Tibial nerve (tissue), 4 donors: ENCODE results near the gene TDRD10. TPM values are rescaled to one million over a fixed set of nuclear protein-coding genes. Genes with fewer than 3 reads are reported as not detected.

Source experiments
- DNase-seq, 2 donors: peaks; one replicate each; pipeline ENCODE4 v3.0.0-alpha.2; 2019; ENCODE audit warnings: low spot score in 2 of 2
- H3K27ac ChIP-seq, 4 donors: fragments of 200-600 bp; sonication (generic) in 3 of 4; one replicate each; pipeline ENCODE4 v1.5.1; 2017 to 2019; ENCODE audit warnings: mild to moderate bottlenecking in 1 of 4
- H3K27me3 ChIP-seq, 2 donors: fragments of 200-600 bp; sonication (generic) in 1 of 2; one replicate each; pipeline versions ENCODE4 v1.5.1 to v1.6.0; 2017 to 2019
- H3K36me3 ChIP-seq, 3 donors: fragments of 200-600 bp; sonication (generic); one replicate each; pipeline ENCODE4 v1.5.1; 2018 to 2019
- H3K4me1 ChIP-seq, 4 donors: fragments of 200-600 bp; sonication (generic) in 3 of 4; one replicate each; pipeline ENCODE4 v1.5.1; 2017 to 2019
- H3K4me3 ChIP-seq, 4 donors: fragments of 200-600 bp; sonication (generic) in 3 of 4; one replicate each; pipeline ENCODE4 v1.5.1; 2017 to 2019; ENCODE audit warnings: mild to moderate bottlenecking in 1 of 4, moderate library complexity in 1 of 4
- H3K9me3 ChIP-seq, 4 donors: fragments of 200-600 bp; sonication (generic) in 3 of 4; one replicate each; pipeline ENCODE4 v1.5.1; 2017 to 2019
- EP300 ChIP-seq, 2 donors: sonication (generic); formaldehyde crosslinking; IDR thresholded peaks; one replicate each; pipeline ENCODE4 v1.6.1; 2017; ENCODE audit warnings: antibody characterized with exemption in 2 of 2, mild to moderate bottlenecking in 1 of 2
- POLR2A ChIP-seq, 2 donors: fragments of 450-650 bp; IDR thresholded peaks; one replicate each; pipeline ENCODE4 v1.6.1; 2017; ENCODE audit warnings: antibody characterized with exemption in 2 of 2, mild to moderate bottlenecking in 2 of 2, moderate library complexity in 2 of 2
- WGBS, 2 donors: methylation state at CpG; one replicate each; pipeline ENCODE4 v1.1.5; 2018; 5-methylcytosine and 5-hydroxymethylcytosine counted together
- total RNA-seq, 4 donors: library from RNA; depleted of rRNA; stranded (reverse); fragments of >200 nt; gene quantifications; one replicate each; pipeline ENCODE4 v1.1.0, GENCODE V29; 2016
- TF ChIP-seq, protein P1 (sequence below), 5 experiments: fragments of 200-600 bp in 3 of 5; fragments of 450-650 bp in 2 of 5; sonication (generic) in 3 of 5; IDR thresholded peaks; one replicate each; pipeline ENCODE4 v1.5.1; 2016 to 2019; ENCODE audit warnings: antibody characterized with exemption in 5 of 5, mild to moderate bottlenecking in 3 of 5, moderate library complexity in 2 of 5

TDRD10 gene, protein sequence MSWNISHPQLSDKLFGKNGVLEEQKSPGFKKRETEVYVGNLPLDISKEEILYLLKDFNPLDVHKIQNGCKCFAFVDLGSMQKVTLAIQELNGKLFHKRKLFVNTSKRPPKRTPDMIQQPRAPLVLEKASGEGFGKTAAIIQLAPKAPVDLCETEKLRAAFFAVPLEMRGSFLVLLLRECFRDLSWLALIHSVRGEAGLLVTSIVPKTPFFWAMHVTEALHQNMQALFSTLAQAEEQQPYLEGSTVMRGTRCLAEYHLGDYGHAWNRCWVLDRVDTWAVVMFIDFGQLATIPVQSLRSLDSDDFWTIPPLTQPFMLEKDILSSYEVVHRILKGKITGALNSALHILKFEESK
- total RNA-seq = 1 to 10 TPM; 6.7 to 9.0 (median 7.6) TPM

- H3K4me3 ChIP-seq = peak within 1 kb of the TSS; percentile 30 to 61 (median 42)
- peak within 1 kb of the TSS in 2 of 4 donors; percentile 55 to 80 for H3K27ac ChIP-seq
- no peak for DNase-seq
- peaks cover 0 to 68% of the 10 kb centered on the region in 2 donors for H3K27me3 ChIP-seq
- WGBS, 2 donors = 1 to 4% methylated on average over 37 to 70 of the region's 90 CpGs
- H3K4me1 ChIP-seq = peaks cover 0 to 24% (median 7%) of the 10 kb centered on the region in 4 donors
- TF ChIP-seq POLR2A (IDR thresholded peaks at IDR 0.05) (no peak), EP300 (IDR thresholded peaks at IDR 0.05) (no peak)
- TF ChIP-seq, protein P1, sequence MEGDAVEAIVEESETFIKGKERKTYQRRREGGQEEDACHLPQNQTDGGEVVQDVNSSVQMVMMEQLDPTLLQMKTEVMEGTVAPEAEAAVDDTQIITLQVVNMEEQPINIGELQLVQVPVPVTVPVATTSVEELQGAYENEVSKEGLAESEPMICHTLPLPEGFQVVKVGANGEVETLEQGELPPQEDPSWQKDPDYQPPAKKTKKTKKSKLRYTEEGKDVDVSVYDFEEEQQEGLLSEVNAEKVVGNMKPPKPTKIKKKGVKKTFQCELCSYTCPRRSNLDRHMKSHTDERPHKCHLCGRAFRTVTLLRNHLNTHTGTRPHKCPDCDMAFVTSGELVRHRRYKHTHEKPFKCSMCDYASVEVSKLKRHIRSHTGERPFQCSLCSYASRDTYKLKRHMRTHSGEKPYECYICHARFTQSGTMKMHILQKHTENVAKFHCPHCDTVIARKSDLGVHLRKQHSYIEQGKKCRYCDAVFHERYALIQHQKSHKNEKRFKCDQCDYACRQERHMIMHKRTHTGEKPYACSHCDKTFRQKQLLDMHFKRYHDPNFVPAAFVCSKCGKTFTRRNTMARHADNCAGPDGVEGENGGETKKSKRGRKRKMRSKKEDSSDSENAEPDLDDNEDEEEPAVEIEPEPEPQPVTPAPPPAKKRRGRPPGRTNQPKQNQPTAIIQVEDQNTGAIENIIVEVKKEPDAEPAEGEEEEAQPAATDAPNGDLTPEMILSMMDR (IDR thresholded peaks at IDR 0.05) = no peak
- H3K9me3 ChIP-seq = peaks cover 0 to 16% (median 0%) of the 10 kb centered on the region in 4 donors
- H3K36me3 ChIP-seq = no peaks in the 10 kb centered on the region
Measured at GRCh38 chr1:154502066-154502743, at the start of gene TDRD10, which contains the start of gene SHE. Gene TDRD10 (plus strand): TSS chr1:154502219. CDS start chr1:154506904, 4,685 bp downstream. Gene SHE (minus strand): TSS chr1:154502412. CDS start chr1:154502026, 386 bp downstream.

- H3K27ac ChIP-seq = peak overlapping the region in 2 of 4 donors; percentile 11 to 55
- peaks cover 0 to 92% (median 9%) of the 10 kb centered on the region in 3 donors for H3K36me3 ChIP-seq
- no peaks in the 10 kb centered on the region for H3K9me3 ChIP-seq
- no peak for DNase-seq
- WGBS, 2 donors = 80 to 86% methylated on average over 5 of the region's 5 CpGs
- TF ChIP-seq, protein P1 (IDR thresholded peaks at IDR 0.05) = no peak
- TF ChIP-seq EP300 (IDR thresholded peaks at IDR 0.05) = no peak
- TF ChIP-seq POLR2A (IDR thresholded peaks at IDR 0.05) = no peak
- H3K27me3 ChIP-seq = no peaks in the 10 kb centered on the region
- H3K4me1 ChIP-seq = peaks cover 0 to 19% (median 8%) of the 10 kb centered on the region in 4 donors
- H3K4me3 ChIP-seq = no peak overlapping the region
Measured at GRCh38 chr1:154453161-154453560, 48.9 kb upstream of the TDRD10 start.

GRCh38 chr1:154453574-154454352, 48.3 kb upstream of the TDRD10 start:
- peak overlapping the region in 2 of 4 donors; percentile 11 to 55 for H3K27ac ChIP-seq

DNA sequence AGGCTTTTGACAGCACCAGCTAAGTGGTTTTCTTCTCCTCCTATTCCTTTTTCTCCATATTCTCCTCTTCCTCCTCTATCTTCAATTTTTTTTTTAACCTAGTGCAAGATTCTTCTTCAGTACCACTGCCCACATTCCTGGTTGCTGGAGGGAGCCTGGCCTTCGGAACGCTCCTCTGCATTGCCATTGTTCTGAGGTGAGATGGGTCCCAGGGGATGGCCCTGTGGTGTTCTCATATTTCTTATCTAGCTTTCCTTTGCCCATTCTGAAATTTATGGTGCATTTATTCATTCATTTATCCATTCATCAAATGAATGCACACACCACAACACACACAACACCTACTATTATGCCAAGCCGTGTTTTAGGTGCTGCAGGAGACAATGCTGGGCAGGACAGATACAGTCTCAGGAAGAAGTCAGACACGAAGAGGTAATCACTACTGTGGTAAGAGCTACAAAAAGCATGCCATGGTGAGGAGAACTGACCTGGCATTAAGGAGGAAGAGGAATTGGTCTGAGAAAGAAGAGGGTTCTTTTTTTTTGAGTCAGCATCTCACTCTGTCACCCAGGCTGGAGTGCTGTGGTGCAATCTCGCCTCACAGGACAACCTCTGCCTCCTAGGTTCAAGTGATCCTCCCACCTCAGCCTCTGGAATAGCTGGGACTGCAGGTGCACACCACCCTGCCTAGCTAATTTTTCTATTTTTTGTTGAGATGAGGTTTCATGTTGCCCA, 47.5 kb upstream of the TDRD10 start:
- H3K4me3 ChIP-seq = no peak overlapping the region
- TF ChIP-seq POLR2A (IDR thresholded peaks at IDR 0.05) = no peak
- TF ChIP-seq EP300 (IDR thresholded peaks at IDR 0.05) = no peak
- TF ChIP-seq, protein P1 (IDR thresholded peaks at IDR 0.05) = no peak
- no peaks in the 10 kb centered on the region for H3K9me3 ChIP-seq
- H3K27me3 ChIP-seq = no peaks in the 10 kb centered on the region
- H3K36me3 ChIP-seq = peaks cover 0 to 93% (median 8%) of the 10 kb centered on the region in 3 donors
- peaks cover 0 to 27% (median 8%) of the 10 kb centered on the region in 4 donors for H3K4me1 ChIP-seq
- H3K27ac ChIP-seq = peak overlapping the region in 2 of 4 donors; percentile 11 to 55
- 80 to 89% methylated on average over 5 of the region's 5 CpGs for WGBS, 2 donors
- DNase-seq = no peak

More at GRCh38 chr1:154453574-154454352, 48.3 kb upstream of the TDRD10 start:
- Histone ChIP-seq H3K9me3 (no peaks in the 10 kb centered on the region), H3K4me3 (no peak overlapping the region), H3K27me3 (no peaks in the 10 kb centered on the region), H3K36me3 (peaks cover 0 to 92% (median 8%) of the 10 kb centered on the region in 3 donors), H3K4me1 (peaks cover 0 to 19% (median 8%) of the 10 kb centered on the region in 4 donors)
- peak in 1 of 2 donors; percentile 25 for TF ChIP-seq EP300 (IDR thresholded peaks at IDR 0.05)
- TF ChIP-seq, protein P1 (IDR thresholded peaks at IDR 0.05) = no peak
- DNase-seq = no peak
- WGBS, 2 donors = 46 to 55% methylated on average over 5 of the region's 5 CpGs
